ENCODE results near the gene ARHGAP22. TPM values are rescaled to one million over a fixed set of nuclear protein-coding genes. Genes with fewer than 3 reads are reported as not detected.

The ARHGAP22 gene
- total RNA-seq, 2 experiments from 2014 or later = not detected

GRCh38 chr10:48522011-48522765 lies 82.7 kb downstream of the ARHGAP22 start:
- DNase-seq (no peak), ATAC-seq (ENCODE audit: poor library complexity) (no peak)
- TF ChIP-seq CTCF (IDR thresholded peaks at IDR 0.05) = no peak
- H3K27ac Mint-ChIP-seq = no peak overlapping the region
- H3K4me3 Mint-ChIP-seq = no peak overlapping the region
- POLR2A ChIA-PET = no interaction called here
- intact Hi-C loops (cut with DNase I, micrococcal nuclease) = no loop called here
- Histone ChIP-seq H3K9me3 (ENCODE audit: control insufficient read depth in 1 of 2, insufficient read depth in 1 of 2, low read length in 2 of 2) (peaks cover 0 to 10% of the 10 kb centered on the region in 2 experiments), H3K36me3 (ENCODE audit: insufficient read depth, low read length) (no peaks in the 10 kb centered on the region), H3K27me3 (ENCODE audit: control insufficient read depth in 1 of 2, insufficient read depth in 2 of 2, low read length in 2 of 2) (peaks cover 20% of the 10 kb centered on the region in 2 experiments), H3K27ac (ENCODE audit: low read depth in 1 of 2, low read length in 2 of 2) (no peak overlapping the region), H3K4me3 (ENCODE audit: low read length) (no peak overlapping the region), H3K4me1 (ENCODE audit: insufficient read depth, low read length) (peaks cover 4% of the 10 kb centered on the region)
- CTCF ChIA-PET = no interaction called here
- peaks cover 75% of the 10 kb centered on the region for H3K27me3 Mint-ChIP-seq
- no peaks in the 10 kb centered on the region for H3K36me3 Mint-ChIP-seq (ENCODE audit: low read depth)
- H3K4me1 Mint-ChIP-seq (ENCODE audit: low read depth) = no peaks in the 10 kb centered on the region
- peaks cover under 1% of the 10 kb centered on the region for H3K9me3 Mint-ChIP-seq

GRCh38 chr10:48520594-48520993 lies 84.3 kb downstream of the ARHGAP22 start:
- H3K4me3 Mint-ChIP-seq = no peak overlapping the region
- no peak for DNase-seq
- H3K9me3 Mint-ChIP-seq = no peaks in the 10 kb centered on the region
- H3K27ac Mint-ChIP-seq = no peak overlapping the region
- H3K4me1 Mint-ChIP-seq (ENCODE audit: low read depth) = no peaks in the 10 kb centered on the region
- intact Hi-C loops (cut with DNase I, micrococcal nuclease) = no loop called here
- no peak for TF ChIP-seq CTCF (IDR thresholded peaks at IDR 0.05)
- H3K27ac ChIP-seq (ENCODE audit: low read depth in 1 of 2, low read length in 2 of 2) = no peak overlapping the region
- ChIA-PET POLR2A (no interaction called here), CTCF (no interaction called here)
- H3K4me1 ChIP-seq (ENCODE audit: insufficient read depth, low read length) = peaks cover 4% of the 10 kb centered on the region
- H3K9me3 ChIP-seq (ENCODE audit: control insufficient read depth in 1 of 2, insufficient read depth in 1 of 2, low read length in 2 of 2) = peaks cover 3 to 10% of the 10 kb centered on the region in 2 experiments
- ATAC-seq (ENCODE audit: poor library complexity) = no peak
- H3K36me3 ChIP-seq (ENCODE audit: insufficient read depth, low read length) = no peaks in the 10 kb centered on the region
- no peaks in the 10 kb centered on the region for H3K36me3 Mint-ChIP-seq (ENCODE audit: low read depth)
- peaks cover 20% of the 10 kb centered on the region in 2 experiments for H3K27me3 ChIP-seq (ENCODE audit: control insufficient read depth in 1 of 2, insufficient read depth in 2 of 2, low read length in 2 of 2)
- no peak overlapping the region for H3K4me3 ChIP-seq (ENCODE audit: low read length)
- H3K27me3 Mint-ChIP-seq = peaks cover 65% of the 10 kb centered on the region

GRCh38 chr10:48520184-48520506 lies 84.7 kb downstream of the ARHGAP22 start:
- no peak for TF ChIP-seq CTCF (IDR thresholded peaks at IDR 0.05)
- Mint-ChIP-seq H3K27ac (no peak overlapping the region), H3K36me3 (ENCODE audit: low read depth) (no peaks in the 10 kb centered on the region), H3K4me1 (ENCODE audit: low read depth) (no peaks in the 10 kb centered on the region), H3K27me3 (peaks cover 60% of the 10 kb centered on the region), H3K4me3 (no peak overlapping the region), H3K9me3 (peaks cover 2% of the 10 kb centered on the region)
- H3K27ac ChIP-seq (ENCODE audit: low read depth in 1 of 2, low read length in 2 of 2) = no peak overlapping the region
- H3K36me3 ChIP-seq (ENCODE audit: insufficient read depth, low read length) = no peaks in the 10 kb centered on the region
- ChIA-PET CTCF (no interaction called here), POLR2A (no interaction called here)
- ATAC-seq (ENCODE audit: poor library complexity) (no peak), DNase-seq (no peak)
- no peak overlapping the region for H3K4me3 ChIP-seq (ENCODE audit: low read length)
- H3K27me3 ChIP-seq (ENCODE audit: control insufficient read depth in 1 of 2, insufficient read depth in 2 of 2, low read length in 2 of 2) = peaks cover 19 to 20% of the 10 kb centered on the region in 2 experiments
- H3K4me1 ChIP-seq (ENCODE audit: insufficient read depth, low read length) = peaks cover 4% of the 10 kb centered on the region
- peaks cover 7 to 10% of the 10 kb centered on the region in 2 experiments for H3K9me3 ChIP-seq (ENCODE audit: control insufficient read depth in 1 of 2, insufficient read depth in 1 of 2, low read length in 2 of 2)
- intact Hi-C loops (cut with DNase I, micrococcal nuclease) = no loop called here
